NCI-H1436 treated with DMSO at 0.1 percent for 48 hours (cell line): ENCODE data around the gene RBM46.
"Not testable (repeated sequence)": the region's sequence is repeated elsewhere in the genome, so short reads cannot be mapped to it uniquely, and the experiment has no call there.

ENCODE experiments used
- DNase-seq: peaks from one replicate; lab custom pipeline; 2025; lab: John Stamatoyannopoulos, UW

The RBM46 gene

DNA sequence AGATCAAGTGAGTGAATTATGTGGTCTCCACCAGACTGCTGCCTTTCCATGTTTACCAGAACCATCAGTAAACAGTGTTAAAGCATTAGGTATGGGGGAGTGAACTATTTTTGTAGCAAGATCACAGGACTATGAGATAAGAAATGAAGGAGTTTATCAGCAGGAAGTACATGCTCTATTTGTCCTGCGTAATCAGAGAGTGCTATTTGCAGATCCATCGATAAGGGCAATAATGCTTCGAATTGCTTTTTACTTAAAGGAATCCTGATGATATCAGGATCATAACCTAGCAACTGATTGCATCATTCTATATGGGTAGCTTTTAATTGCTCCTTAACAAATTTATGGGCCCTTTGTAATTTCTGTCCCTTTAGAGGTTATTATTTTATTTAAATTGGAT lies 57.1 kb downstream of the RBM46 start:
- DNase-seq, result no peak

DNA sequence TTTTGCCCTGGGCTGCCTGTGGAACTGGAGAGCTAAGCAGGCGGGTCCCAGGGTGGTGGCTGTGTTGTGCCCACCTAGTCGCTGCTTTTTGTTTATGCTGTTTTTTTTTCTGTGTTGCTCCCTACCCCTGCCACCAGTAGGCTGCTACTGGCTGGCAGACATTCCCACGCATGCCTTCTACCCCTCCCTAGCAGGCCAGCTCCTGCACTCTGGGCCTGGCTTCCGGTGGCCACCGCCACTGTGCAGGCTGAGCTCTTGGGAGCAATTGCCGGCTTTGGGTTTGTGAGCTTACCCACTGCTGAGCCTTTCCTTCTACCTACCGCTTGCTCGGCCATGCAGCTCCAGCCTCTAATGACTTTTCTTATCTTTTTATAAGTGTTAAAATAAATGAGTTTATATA lies 57.6 kb downstream of the RBM46 start:
- DNase-seq, result no peak

- no peak for DNase-seq
These were observed 73.3 kb downstream of the RBM46 start for GRCh38 chr4:154854362-154854761.

DNA sequence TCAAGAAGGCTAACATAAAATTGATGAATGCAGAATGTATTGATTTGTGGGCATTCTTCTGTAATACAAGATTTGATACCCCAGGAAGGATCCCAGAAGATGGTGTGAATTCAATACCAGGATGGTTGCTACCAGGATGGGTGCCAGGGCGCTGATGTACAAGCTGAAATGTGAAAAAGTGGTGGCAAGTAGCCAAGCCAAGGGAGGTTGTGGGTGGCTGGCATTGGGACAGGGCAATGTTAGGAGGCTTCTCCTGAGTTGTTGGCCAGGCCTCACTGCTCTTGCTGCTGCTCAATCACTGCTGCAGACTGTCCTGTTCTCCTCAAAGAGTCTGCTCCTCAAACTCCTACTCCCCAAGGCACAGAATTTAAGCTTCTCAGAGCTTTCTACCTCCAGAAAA lies 77.1 kb downstream of the RBM46 start:
- DNase-seq, result no peak

GRCh38 chr4:154868414-154869194 lies 87.5 kb downstream of the RBM46 start:
- DNase-seq, result no peak

- DNase-seq, result no peak
These were observed 88.2 kb downstream of the RBM46 start for GRCh38 chr4:154869301-154869700.

DNA sequence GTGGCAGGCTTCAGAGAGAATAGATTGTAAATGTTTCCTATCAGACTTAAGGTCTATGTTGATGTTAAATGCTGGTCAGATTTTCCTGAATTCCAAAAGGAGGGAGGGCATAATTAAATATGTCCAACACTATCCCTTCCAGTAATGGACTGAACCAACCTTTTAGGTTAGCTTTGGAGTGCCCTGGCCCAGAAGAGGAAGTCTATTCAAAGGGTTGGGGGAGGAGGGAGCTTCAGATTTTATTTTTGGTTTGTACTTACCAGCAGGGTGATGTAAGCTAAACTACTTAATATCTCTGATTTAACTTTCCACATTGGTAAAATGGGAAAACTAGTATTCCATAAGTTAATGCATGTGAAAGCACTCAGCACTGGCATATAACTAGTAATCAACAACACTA lies 91.1 kb downstream of the RBM46 start:
- DNase-seq, result no peak

GRCh38 chr4:154874049-154874448 lies 93.0 kb downstream of the RBM46 start:
- not testable (repeated sequence) for DNase-seq

DNA sequence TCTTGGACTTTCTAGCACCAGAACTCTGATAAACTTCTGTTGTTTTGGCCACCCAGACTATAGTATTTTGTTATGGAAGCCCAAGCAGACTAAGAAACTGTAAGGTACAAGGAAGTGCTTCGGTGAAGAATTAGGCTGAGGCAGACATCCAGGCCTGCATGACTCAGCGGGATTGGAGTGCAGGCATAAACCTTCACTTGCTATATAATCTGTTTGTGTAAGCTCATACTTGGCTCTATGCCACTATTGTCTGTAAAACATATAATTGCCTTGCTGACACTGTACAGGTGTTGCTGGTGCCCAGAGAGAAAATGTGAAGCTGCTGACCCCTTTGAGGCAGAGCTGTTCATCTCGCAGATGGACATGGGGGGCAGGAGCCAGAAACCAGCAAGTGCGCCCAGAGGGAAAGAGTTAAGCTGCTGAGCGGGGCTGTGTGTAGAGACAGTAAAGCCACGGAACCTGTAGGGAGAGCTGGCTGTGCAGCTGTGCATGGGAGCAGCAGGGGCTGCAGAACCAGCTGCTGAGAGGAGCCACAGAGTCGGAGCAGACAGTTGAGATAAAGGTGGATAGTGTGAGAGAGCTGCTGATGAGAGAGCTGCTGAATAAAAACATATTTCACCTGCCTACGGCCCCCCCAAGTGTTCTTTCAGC lies 96.2 kb downstream of the RBM46 start:
- DNase-seq, result no peak
